H1 (cell line): ENCODE data around the gene TMEM161A. TPM values are rescaled to one million over a fixed set of nuclear protein-coding genes. Genes with fewer than 3 reads are reported as not detected.

Experiments used
- CTCF ChIA-PET: fragments of 300-600 bp; sonication (Branson Sonifier 250); formaldehyde crosslinking; loops from one replicate; lab custom pipeline; 2021; ENCODE audit not compliant: partially characterized antibody; lab: Charles Lee
- POLR2A ChIA-PET: fragments of 300-600 bp; sonication (Branson Sonifier 250); formaldehyde crosslinking; loops from one replicate; lab custom pipeline; 2021; ENCODE audit warnings: inconsistent platforms; ENCODE audit not compliant: partially characterized antibody; lab: Charles Lee
- DNase-seq, 2 experiments: peaks; one replicate each; pipeline versions ENCODE4 v3.0.0 to v3.0.0-alpha.2; 2010 to 2022; ENCODE audit warnings: low spot score in 2 of 2, low read depth in 1 of 2, mixed read lengths in 1 of 2
- FAIRE-seq: peaks from 2 replicates; lab custom pipeline; 2011; peaks lifted over from hg19 to GRCh38; lab: Jason Lieb, UNC
- H2AFZ ChIP-seq: 2 replicates; pipeline ENCODE4 v1.8.1; 2012; ENCODE audit warnings: low read length, inconsistent platforms
- H2AK5ac ChIP-seq: 2 replicates; pipeline ENCODE4 v1.6.1; 2013; ENCODE audit warnings: low read depth, low read length
- H2BK120ac ChIP-seq: replicated peaks from 2 replicates; pipeline ENCODE3; 2013; ENCODE audit warnings: low read depth, low read length, inconsistent platforms
- H2BK12ac ChIP-seq: 2 replicates; pipeline ENCODE4 v1.6.1; 2013; ENCODE audit warnings: low read depth, low read length
- H2BK15ac ChIP-seq: 2 replicates; pipeline ENCODE4 v1.6.1; 2013; ENCODE audit warnings: low read length
- H2BK20ac ChIP-seq: 2 replicates; pipeline ENCODE4 v1.6.1; 2013; ENCODE audit warnings: low read length
- H2BK5ac ChIP-seq: 2 replicates; pipeline ENCODE4 v1.6.1; 2013; ENCODE audit warnings: low read depth, low read length
- H3K14ac ChIP-seq: 2 replicates; pipeline ENCODE4 v1.6.1; 2013; ENCODE audit warnings: inconsistent platforms; ENCODE audit not compliant: insufficient read length
- H3K18ac ChIP-seq: 2 replicates; pipeline ENCODE4 v1.6.1; 2013; ENCODE audit warnings: low read length; ENCODE audit errors: extremely low read depth
- H3K23ac ChIP-seq: 2 replicates; pipeline ENCODE4 v1.6.1; 2013; ENCODE audit warnings: inconsistent platforms; ENCODE audit not compliant: insufficient read length
- H3K23me2 ChIP-seq: 2 replicates; pipeline ENCODE4 v1.6.1; 2013; ENCODE audit warnings: low read depth, low read length
- H3K27ac ChIP-seq: 2 replicates; pipeline ENCODE4 v1.6.1; 2011; ENCODE audit warnings: low read depth, low read length, inconsistent platforms
- H3K27me3 ChIP-seq, 4 experiments: replicated peaks in 1 of 4; 1 replicate in 1 of 4; 2 replicates in 3 of 4; pipeline versions ENCODE4 v1.6.1 to v1.8.1; 2011 to 2013; ENCODE audit warnings: low read length in 3 of 4, mild to moderate bottlenecking in 3 of 4, inconsistent platforms in 2 of 4, mixed read lengths in 2 of 4, moderate library complexity in 1 of 4; ENCODE audit not compliant: control insufficient read depth in 3 of 4, insufficient read depth in 3 of 4; ENCODE audit errors: extremely low read depth in 1 of 4
- H3K36me3 ChIP-seq, 4 experiments: 2 replicates each; pipeline versions ENCODE4 v1.6.1 to v1.8.1; 2011 to 2013; ENCODE audit warnings: mild to moderate bottlenecking in 4 of 4, low read length in 3 of 4, moderate library complexity in 2 of 4, control low read depth in 1 of 4, inconsistent platforms in 1 of 4; ENCODE audit not compliant: insufficient read depth in 4 of 4, control insufficient read depth in 2 of 4
- H3K4ac ChIP-seq: replicated peaks from 2 replicates; pipeline ENCODE3; 2013; ENCODE audit warnings: low read length, low read depth, mixed read lengths, inconsistent platforms; ENCODE audit not compliant: insufficient read length
- H3K4me1 ChIP-seq, 4 experiments: replicated peaks in 1 of 4; 1 replicate in 1 of 4; 2 replicates in 3 of 4; pipeline versions ENCODE4 v1.6.1 to v1.8.1; 2011 to 2013; ENCODE audit warnings: low read length in 3 of 4, inconsistent platforms in 2 of 4, mixed read lengths in 1 of 4; ENCODE audit not compliant: insufficient read depth in 4 of 4, control insufficient read depth in 3 of 4
- H3K4me2 ChIP-seq, 2 experiments: 2 replicates each; pipeline versions ENCODE4 v1.6.1 to v1.8.1; 2011 to 2013; ENCODE audit warnings: low read depth in 2 of 2, low read length in 2 of 2, control low read depth in 1 of 2, inconsistent platforms in 1 of 2, mild to moderate bottlenecking in 1 of 2; ENCODE audit not compliant: insufficient read depth in 1 of 2
- H3K4me3 ChIP-seq, 4 experiments: fragments of 200-600, 300-600 bp in 1 of 4; sonication (generic), shearing (Covaris generic), sonication (Bioruptor Twin) in 1 of 4; 2 replicates each; pipeline versions ENCODE4 v1.5.1 to v1.8.1; 2011 to 2016; ENCODE audit warnings: low read length in 4 of 4, low read depth in 3 of 4, control low read depth in 2 of 4, inconsistent platforms in 2 of 4, mild to moderate bottlenecking in 2 of 4, mixed read lengths in 1 of 4, moderate library complexity in 1 of 4; ENCODE audit not compliant: insufficient read depth in 2 of 4; ENCODE audit errors: extremely low read depth in 1 of 4
- H3K56ac ChIP-seq: replicated peaks from 2 replicates; pipeline ENCODE3; 2013; ENCODE audit warnings: low read depth, mild to moderate bottlenecking, mixed read lengths, low read length, inconsistent platforms; ENCODE audit not compliant: insufficient read length
- H3K79me1 ChIP-seq: 2 replicates; pipeline ENCODE4 v1.6.1; 2013; ENCODE audit warnings: low read depth, low read length, control low read depth
- H3K79me2 ChIP-seq, 2 experiments: 2 replicates each; pipeline versions ENCODE4 v1.6.1 to v1.8.1; 2012 to 2013; ENCODE audit warnings: low read length in 2 of 2, mild to moderate bottlenecking in 2 of 2, inconsistent platforms in 1 of 2; ENCODE audit not compliant: insufficient read depth in 2 of 2, control insufficient read depth in 1 of 2
- H3K9ac ChIP-seq, 4 experiments: replicated peaks in 1 of 4; 1 replicate in 1 of 4; 2 replicates in 3 of 4; pipeline versions ENCODE4 v1.6.1 to v1.8.1; 2011 to 2013; ENCODE audit warnings: low read depth in 3 of 4, low read length in 3 of 4, control low read depth in 2 of 4, mild to moderate bottlenecking in 2 of 4, moderate library complexity in 2 of 4, inconsistent platforms in 1 of 4; ENCODE audit errors: extremely low read depth in 1 of 4
- H3K9me3 ChIP-seq, 2 experiments: 2 replicates each; pipeline versions ENCODE4 v1.6.1 to v1.8.1; 2012 to 2013; ENCODE audit warnings: mild to moderate bottlenecking in 2 of 2, moderate library complexity in 2 of 2, control low read depth in 1 of 2, inconsistent platforms in 1 of 2, low read depth in 1 of 2, low read length in 1 of 2, mixed read lengths in 1 of 2; ENCODE audit not compliant: insufficient read depth in 2 of 2
- H4K20me1 ChIP-seq, 2 experiments: replicated peaks in 1 of 2; 2 replicates each; pipeline versions ENCODE3 to v1.8.1; 2011 to 2013; ENCODE audit warnings: inconsistent platforms in 2 of 2, low read length in 2 of 2, mild to moderate bottlenecking in 1 of 2; ENCODE audit not compliant: insufficient read depth in 2 of 2, control insufficient read depth in 1 of 2
- H4K5ac ChIP-seq: 2 replicates; pipeline ENCODE4 v1.6.1; 2013; ENCODE audit warnings: low read length, low read depth, mixed read lengths, inconsistent platforms; ENCODE audit not compliant: insufficient read length
- H4K8ac ChIP-seq: 2 replicates; pipeline ENCODE4 v1.8.0; 2013; ENCODE audit warnings: mild to moderate bottlenecking, moderate library complexity, low read length, inconsistent platforms; ENCODE audit not compliant: insufficient read depth; ENCODE audit errors: extremely low read depth
- H4K91ac ChIP-seq: replicated peaks from 2 replicates; pipeline ENCODE3; 2013; ENCODE audit warnings: low read length, mixed read lengths, inconsistent platforms; ENCODE audit not compliant: insufficient read length
- ASH2L ChIP-seq: fragments of 200-600, 300-600 bp; sonication (generic); IDR thresholded peaks from one replicate; pipeline ENCODE4 v1.7.1; 2017; ENCODE audit warnings: low read length
- GABPA ChIP-seq: IDR thresholded peaks from 2 replicates; pipeline ENCODE4 v1.6.1; 2011; ENCODE audit warnings: mild to moderate bottlenecking, low read length, moderate library complexity, borderline replicate concordance; ENCODE audit not compliant: insufficient read depth
- HDAC2 ChIP-seq, 2 experiments: fragments of 300-600 bp in 1 of 2; sonication (generic) in 1 of 2; IDR thresholded peaks; 2 replicates each; pipeline ENCODE4 v1.6.1; 2011 to 2012; ENCODE audit warnings: low read depth in 2 of 2, low read length in 2 of 2, mild to moderate bottlenecking in 2 of 2, moderate library complexity in 2 of 2, borderline replicate concordance in 1 of 2, inconsistent platforms in 1 of 2
- JUN ChIP-seq: IDR thresholded peaks from 2 replicates; pipeline ENCODE4 v1.6.1; 2011; ENCODE audit warnings: low read depth, mild to moderate bottlenecking, improper control_type of control experiment, low read length
- NRF1 ChIP-seq: IDR thresholded peaks from 2 replicates; pipeline ENCODE4 v1.6.1; 2011; ENCODE audit warnings: mild to moderate bottlenecking, low read depth, low read length, improper control_type of control experiment
- RAD21 ChIP-seq, 2 experiments: IDR thresholded peaks in 1 of 2; conservative IDR thresholded peaks in 1 of 2; 2 replicates each; pipeline ENCODE4 v1.6.1; 2011; ENCODE audit warnings: low read depth in 2 of 2, low read length in 2 of 2, improper control_type of control experiment in 1 of 2, inconsistent platforms in 1 of 2, mild to moderate bottlenecking in 1 of 2, moderate library complexity in 1 of 2
- SAP30 ChIP-seq: fragments of 300-600 bp; sonication (generic); IDR thresholded peaks from 2 replicates; pipeline ENCODE4 v1.7.1; 2012; ENCODE audit warnings: low read length, moderate library complexity, mild to moderate bottlenecking, inconsistent platforms; ENCODE audit not compliant: insufficient read depth, insufficient replicate concordance
- SUZ12 ChIP-seq: fragments of 200-600 bp; sonication (generic); IDR thresholded peaks from 2 replicates; pipeline ENCODE4 v1.6.1; 2012; ENCODE audit warnings: mild to moderate bottlenecking, inconsistent platforms, low read length, moderate library complexity, mixed read lengths
- TAF1 ChIP-seq: IDR thresholded peaks from 2 replicates; pipeline ENCODE4 v1.6.1; 2011; ENCODE audit warnings: mild to moderate bottlenecking, low read depth, low read length
- WGBS, 2 experiments: shearing (Covaris generic) in 1 of 2; methylation state at CpG; one replicate each; pipeline versions ENCODE4 v1.1.6 to v1.1.7; 2013 to 2015; ENCODE audit warnings: low lambda C conversion rate in 2 of 2, mixed read lengths in 2 of 2, inconsistent platforms in 1 of 2, low coverage in 1 of 2, missing lambda C conversion rate in 1 of 2; ENCODE audit not compliant: insufficient replicate concordance in 2 of 2, insufficient coverage in 1 of 2, insufficient read length in 1 of 2; ENCODE audit errors: extremely low coverage in 1 of 2, missing lambda C conversion rate in 1 of 2; 5-methylcytosine and 5-hydroxymethylcytosine counted together
- polyA plus RNA-seq, 7 experiments: library from polyadenylated mRNA; depleted of rRNA in 3 of 7; stranded (reverse) in 5 of 7; unstranded in 2 of 7; fragments of >200 nt in 5 of 7; fragments of 200-250 nt in 2 of 7; gene quantifications; 1 replicate in 5 of 7; 2 replicates in 1 of 7; 4 replicates in 1 of 7; pipeline versions ENCODE4 v1.2.1 to v1.2.3, GENCODE V29; 2011 to 2013; ENCODE audit warnings: missing spikeins in 2 of 7, mixed read lengths in 2 of 7
- total RNA-seq: library from RNA; stranded (reverse); fragmentation: NEBNext Ultra II Directional; extraction: Animal tissue kit (Norgen Biotek cat#: 25700); gene quantifications from 2 replicates; pipeline ENCODE4 v1.2.1, GENCODE V29; 2021
- TF ChIP-seq, protein P1 (sequence below), 3 experiments: IDR thresholded peaks; 1 replicate in 2 of 3; 2 replicates in 1 of 3; pipeline versions ENCODE4 v1.5.1 to v1.6.1; 2011; ENCODE audit warnings: low read length in 3 of 3, mild to moderate bottlenecking in 3 of 3, inconsistent platforms in 2 of 3, low read depth in 1 of 3, moderate library complexity in 1 of 3; ENCODE audit not compliant: insufficient read depth in 1 of 3; ENCODE audit errors: control extremely low read depth in 1 of 3

TMEM161A gene
- total and polyA plus RNA-seq, 2 of the 8 experiments (the other 6 are each of a cell fraction or from before 2014, with no cell fraction given), result 47.8 to 103 TPM

DNA sequence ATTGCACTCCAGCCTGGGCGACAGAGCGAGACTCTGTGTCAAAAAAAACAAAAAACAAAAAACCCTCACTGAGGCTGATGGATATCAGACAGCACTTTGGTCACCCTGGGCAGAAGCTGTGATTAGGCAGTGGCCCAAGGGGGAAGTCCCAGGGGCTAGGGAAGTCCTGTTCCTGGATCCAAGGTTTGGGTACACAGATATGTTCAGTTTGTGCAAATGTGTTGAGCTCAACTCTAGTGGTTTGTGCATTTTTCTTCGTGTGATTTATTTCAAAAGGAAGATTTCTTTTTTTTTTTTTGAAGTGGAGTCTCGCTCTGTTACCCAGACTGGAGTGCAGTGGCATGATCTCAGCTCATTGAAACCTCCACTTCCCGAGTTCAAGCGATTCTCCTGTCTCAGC is 19.5 kb upstream of the TMEM161A start:
- CTCF ChIA-PET, result interaction anchor here (0.7 to 11.9 kb wide), 7 partner anchors 10 to 124 kb away, joined by 3 to 109 read pairs (median 6); no protein-coding TSS in a partner anchor
- no peak for FAIRE-seq
- POLR2A ChIA-PET, result interaction anchor here (1.1 to 9.4 kb wide), 4 partner anchors 10 to 220 kb away, joined by 3 to 133 read pairs (median 18); partner anchors contain the start of gene MEF2B
- TF ChIP-seq RAD21 (IDR thresholded peaks at IDR 0.05 in 1 of 2, conservative IDR thresholded peaks at IDR 0.05 in 1 of 2; ENCODE audit: low read depth in 2 of 2, low read length in 2 of 2) (no peak), HDAC2 (IDR thresholded peaks at IDR 0.05; ENCODE audit: borderline replicate concordance in 1 of 2, low read depth in 2 of 2, low read length in 2 of 2) (no peak), GABPA (no peak), SAP30 (no peak), SUZ12 (no peak), ASH2L (no peak), JUN (no peak), TAF1 (no peak), NRF1 (no peak)
- TF ChIP-seq, protein P1, sequence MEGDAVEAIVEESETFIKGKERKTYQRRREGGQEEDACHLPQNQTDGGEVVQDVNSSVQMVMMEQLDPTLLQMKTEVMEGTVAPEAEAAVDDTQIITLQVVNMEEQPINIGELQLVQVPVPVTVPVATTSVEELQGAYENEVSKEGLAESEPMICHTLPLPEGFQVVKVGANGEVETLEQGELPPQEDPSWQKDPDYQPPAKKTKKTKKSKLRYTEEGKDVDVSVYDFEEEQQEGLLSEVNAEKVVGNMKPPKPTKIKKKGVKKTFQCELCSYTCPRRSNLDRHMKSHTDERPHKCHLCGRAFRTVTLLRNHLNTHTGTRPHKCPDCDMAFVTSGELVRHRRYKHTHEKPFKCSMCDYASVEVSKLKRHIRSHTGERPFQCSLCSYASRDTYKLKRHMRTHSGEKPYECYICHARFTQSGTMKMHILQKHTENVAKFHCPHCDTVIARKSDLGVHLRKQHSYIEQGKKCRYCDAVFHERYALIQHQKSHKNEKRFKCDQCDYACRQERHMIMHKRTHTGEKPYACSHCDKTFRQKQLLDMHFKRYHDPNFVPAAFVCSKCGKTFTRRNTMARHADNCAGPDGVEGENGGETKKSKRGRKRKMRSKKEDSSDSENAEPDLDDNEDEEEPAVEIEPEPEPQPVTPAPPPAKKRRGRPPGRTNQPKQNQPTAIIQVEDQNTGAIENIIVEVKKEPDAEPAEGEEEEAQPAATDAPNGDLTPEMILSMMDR (IDR thresholded peaks at IDR 0.05; ENCODE audit: control extremely low read depth in 1 of 3, insufficient read depth in 1 of 3, low read depth in 1 of 3, low read length in 3 of 3), result no peak

More for the DNA sequence above, 19.5 kb upstream of the TMEM161A start:
- Histone ChIP-seq H2BK120ac (no peak overlapping the region), H2AK5ac (no peak overlapping the region), H3K79me1 (no peaks in the 10 kb centered on the region), H4K8ac (no peak overlapping the region), H3K9ac (no peak overlapping the region), H3K23me2 (peaks cover 4% of the 10 kb centered on the region; the same call in 1 of the 2 replicates), H2BK12ac (no peak overlapping the region), H3K4me1 (peaks cover 0 to 8% (median 5%) of the 10 kb centered on the region in 4 experiments; a peak in 4 of 7 replicates), H2BK15ac (no peak overlapping the region), H3K9me3 (no peaks in the 10 kb centered on the region), H3K4me3 (no peak overlapping the region), H3K79me2 (no peaks in the 10 kb centered on the region), H3K14ac (no peak overlapping the region), H2BK20ac (no peak overlapping the region), H3K23ac (no peak overlapping the region), H3K36me3 (peaks cover 0 to 8% (median 0%) of the 10 kb centered on the region in 4 experiments; a peak in 1 of 8 replicates), H3K27me3 (no peaks in the 10 kb centered on the region; a peak in 1 of 7 replicates), H3K56ac (no peak overlapping the region), H2AFZ (no peak overlapping the region), H4K20me1 (no peaks in the 10 kb centered on the region), H4K91ac (no peak overlapping the region), H3K4ac (no peak overlapping the region), H3K4me2 (no peak overlapping the region), H4K5ac (no peak overlapping the region), H3K27ac (no peak overlapping the region), H2BK5ac (no peak overlapping the region), H3K18ac (no peak overlapping the region)
- WGBS, 2 experiments, result 81% methylated on average over 5 of the region's 6 CpGs; no CpG with 5 or more reads in 1 of the 2 experiments
- no peak for DNase-seq
